Astrocyte (in vitro differentiated cells and primary cell): ENCODE data around the gene TFAP2A. TPM values are rescaled to one million over a fixed set of nuclear protein-coding genes. Genes with fewer than 3 reads are reported as not detected.

Source experiments
- DNase-seq: peaks from one replicate; pipeline ENCODE4 v3.0.0-alpha.2; 2010; ENCODE audit warnings: low read depth
- FAIRE-seq: peaks from 2 replicates; lab custom pipeline; 2011; peaks lifted over from hg19 to GRCh38; lab: Jason Lieb, UNC
- H2AFZ ChIP-seq: 2 replicates; pipeline ENCODE4 v1.6.0; 2012; ENCODE audit warnings: low read depth, low read length, inconsistent platforms
- H3K27ac ChIP-seq: 2 replicates; pipeline ENCODE4 v1.5.1; 2011; ENCODE audit warnings: low read depth, low read length, inconsistent platforms
- H3K27me3 ChIP-seq: 2 replicates; pipeline ENCODE4 v1.6.0; 2011; ENCODE audit warnings: low read length, inconsistent platforms; ENCODE audit not compliant: insufficient read depth
- H3K36me3 ChIP-seq: 2 replicates; pipeline ENCODE4 v1.5.1; 2011; ENCODE audit warnings: low read length, inconsistent platforms; ENCODE audit not compliant: insufficient read depth
- H3K4me1 ChIP-seq: 2 replicates; pipeline ENCODE4 v1.5.1; 2011; ENCODE audit warnings: low read length, inconsistent platforms; ENCODE audit not compliant: insufficient read depth
- H3K4me2 ChIP-seq: 2 replicates; pipeline ENCODE4 v1.6.0; 2012; ENCODE audit warnings: low read length, inconsistent platforms
- H3K4me3 ChIP-seq: 2 replicates; pipeline ENCODE4 v1.5.1; 2011; ENCODE audit warnings: low read depth, mild to moderate bottlenecking, low read length, inconsistent platforms; ENCODE audit not compliant: insufficient read depth
- H3K79me2 ChIP-seq: 2 replicates; pipeline ENCODE4 v1.6.0; 2012; ENCODE audit warnings: mild to moderate bottlenecking, low read length, inconsistent platforms; ENCODE audit not compliant: insufficient read depth
- H3K9ac ChIP-seq: 2 replicates; pipeline ENCODE4 v1.6.0; 2012; ENCODE audit warnings: mild to moderate bottlenecking, low read length, inconsistent platforms
- H3K9me3 ChIP-seq: 2 replicates; pipeline ENCODE4 v1.5.1; 2012; ENCODE audit warnings: low read depth, mild to moderate bottlenecking, low read length, inconsistent platforms; ENCODE audit not compliant: insufficient read depth
- H4K20me1 ChIP-seq: 2 replicates; pipeline ENCODE4 v1.6.0; 2012; ENCODE audit warnings: low read length, inconsistent platforms; ENCODE audit not compliant: insufficient read depth
- H3K27ac Mint-ChIP-seq: one replicate; pipeline ENCODE4 v1.8.0; 2021; ENCODE audit warnings: mild to moderate bottlenecking, mixed read lengths; ENCODE audit not compliant: unreplicated experiment
- H3K27me3 Mint-ChIP-seq: one replicate; pipeline ENCODE4 v1.8.0; 2021; ENCODE audit warnings: low read depth, mixed read lengths; ENCODE audit not compliant: unreplicated experiment
- H3K36me3 Mint-ChIP-seq: one replicate; pipeline ENCODE4 v1.8.0; 2021; ENCODE audit warnings: low read depth, mixed read lengths; ENCODE audit not compliant: unreplicated experiment
- H3K4me1 Mint-ChIP-seq: one replicate; pipeline ENCODE4 v1.8.0; 2021; ENCODE audit warnings: low read depth, mixed read lengths; ENCODE audit not compliant: unreplicated experiment
- H3K4me3 Mint-ChIP-seq: one replicate; pipeline ENCODE4 v1.8.0; 2021; ENCODE audit warnings: mild to moderate bottlenecking, moderate library complexity, mixed read lengths; ENCODE audit not compliant: unreplicated experiment
- H3K9me3 Mint-ChIP-seq: one replicate; pipeline ENCODE4 v1.8.0; 2021; ENCODE audit warnings: mild to moderate bottlenecking, mixed read lengths; ENCODE audit not compliant: unreplicated experiment
- CTCF ChIP-seq: IDR thresholded peaks from 2 replicates; pipeline ENCODE4 v1.5.1; 2011; ENCODE audit warnings: low read depth, mild to moderate bottlenecking, inconsistent platforms, low read length, moderate library complexity; ENCODE audit not compliant: insufficient read depth
- EZH2 ChIP-seq: IDR thresholded peaks from 2 replicates; pipeline ENCODE4 v1.6.1; 2012; ENCODE audit warnings: mild to moderate bottlenecking, low read length, inconsistent platforms; ENCODE audit not compliant: insufficient read depth
- total RNA-seq: library from RNA; stranded (reverse); gene quantifications from 2 replicates; pipeline ENCODE4 v1.2.1, GENCODE V29; 2021

Gene TFAP2A
- total RNA-seq, 1 donor from 2014 or later, result 6.6 TPM

GRCh38 chr6:10400330-10400729, 14.5 kb downstream of the TFAP2A start:
- Histone ChIP-seq H3K36me3 (no peaks in the 10 kb centered on the region), H3K27ac (no peak overlapping the region), H3K4me3 (no peak overlapping the region), H4K20me1 (no peaks in the 10 kb centered on the region), H2AFZ (no peak overlapping the region), H3K9me3 (no peaks in the 10 kb centered on the region), H3K4me1 (peaks cover 11% of the 10 kb centered on the region), H3K27me3 (peaks cover 67% of the 10 kb centered on the region), H3K79me2 (no peaks in the 10 kb centered on the region), H3K9ac (no peak overlapping the region), H3K4me2 (no peak overlapping the region)
- DNase-seq (no peak), FAIRE-seq (no peak)
- peaks cover 8% of the 10 kb centered on the region for H3K9me3 Mint-ChIP-seq
- no peak overlapping the region for H3K27ac Mint-ChIP-seq
- peaks cover 9% of the 10 kb centered on the region for H3K4me1 Mint-ChIP-seq
- no peaks in the 10 kb centered on the region for H3K36me3 Mint-ChIP-seq
- H3K27me3 Mint-ChIP-seq, result peaks cover 72% of the 10 kb centered on the region
- H3K4me3 Mint-ChIP-seq, result no peak overlapping the region
- no peak for TF ChIP-seq EZH2
- TF ChIP-seq CTCF, result no peak

- no peaks in the 10 kb centered on the region for H3K79me2 ChIP-seq
- no peak overlapping the region for H3K27ac Mint-ChIP-seq
- peaks cover 7% of the 10 kb centered on the region for H3K4me1 ChIP-seq
- H3K9ac ChIP-seq, result no peak overlapping the region
- no peak overlapping the region for H3K27ac ChIP-seq
- no peaks in the 10 kb centered on the region for H3K36me3 Mint-ChIP-seq
- peaks cover 9% of the 10 kb centered on the region for H3K4me1 Mint-ChIP-seq
- H3K9me3 ChIP-seq, result no peaks in the 10 kb centered on the region
- no peaks in the 10 kb centered on the region for H3K36me3 ChIP-seq
- H3K4me3 Mint-ChIP-seq, result no peak overlapping the region
- DNase-seq (no peak), FAIRE-seq (no peak)
- peaks cover 79% of the 10 kb centered on the region for H3K27me3 Mint-ChIP-seq
- H4K20me1 ChIP-seq, result no peaks in the 10 kb centered on the region
- H3K9me3 Mint-ChIP-seq, result peaks cover 8% of the 10 kb centered on the region
- no peak overlapping the region for H3K4me3 ChIP-seq
- no peak for TF ChIP-seq EZH2
- no peak for TF ChIP-seq CTCF
- H3K4me2 ChIP-seq, result no peak overlapping the region
- H2AFZ ChIP-seq, result no peak overlapping the region
- peaks cover 72% of the 10 kb centered on the region for H3K27me3 ChIP-seq
These were observed 15.4 kb downstream of the TFAP2A start for GRCh38 chr6:10399451-10399850.

- no peak for DNase-seq
- Histone ChIP-seq H3K36me3 (no peaks in the 10 kb centered on the region), H3K4me3 (no peak overlapping the region), H3K4me1 (peaks cover 5% of the 10 kb centered on the region), H3K9ac (no peak overlapping the region), H3K79me2 (no peaks in the 10 kb centered on the region), H3K27me3 (peaks cover 80% of the 10 kb centered on the region), H4K20me1 (no peaks in the 10 kb centered on the region), H2AFZ (no peak overlapping the region), H3K4me2 (no peak overlapping the region), H3K27ac (no peak overlapping the region), H3K9me3 (no peaks in the 10 kb centered on the region)
- Mint-ChIP-seq H3K9me3 (peaks cover 8% of the 10 kb centered on the region), H3K36me3 (no peaks in the 10 kb centered on the region), H3K4me3 (peak overlapping the region; percentile 35), H3K27me3 (peaks cover 87% of the 10 kb centered on the region), H3K4me1 (peaks cover 9% of the 10 kb centered on the region), H3K27ac (peak overlapping the region; percentile 2)
- TF ChIP-seq CTCF, result no peak
- no peak for TF ChIP-seq EZH2
- no peak for FAIRE-seq
These were observed 16.2 kb downstream of the TFAP2A start for GRCh38 chr6:10398446-10399218.
